Trophoblast cell (in vitro differentiated cells and primary cell): Measurements from ENCODE around the gene RBP5.
A peak's percentile ranks its signal among the peaks of the same experiment; 100 is the strongest.
"Not testable (repeated sequence)": the region's sequence is repeated elsewhere in the genome, so short reads cannot be mapped to it uniquely, and the experiment has no call there.

Experiments
- DNase-seq, 2 donors: peaks; one replicate each; pipeline ENCODE4 v3.0.0-alpha.2; 2016
- H2AFZ ChIP-seq: 2 replicates; pipeline ENCODE4 v1.6.1; 2013; ENCODE audit warnings: low read length, moderate library complexity, mild to moderate bottlenecking; ENCODE audit not compliant: insufficient read depth, poor library complexity
- H2AK5ac ChIP-seq: 2 replicates; pipeline ENCODE4 v1.6.1; 2013; ENCODE audit warnings: mild to moderate bottlenecking, low read length
- H2BK120ac ChIP-seq: 2 replicates; pipeline ENCODE4 v1.6.1; 2013; ENCODE audit warnings: low read length, mild to moderate bottlenecking, moderate library complexity; ENCODE audit not compliant: insufficient read depth, poor library complexity
- H2BK12ac ChIP-seq: 2 replicates; pipeline ENCODE4 v1.6.1; 2013; ENCODE audit warnings: mild to moderate bottlenecking, low read length, moderate library complexity
- H2BK5ac ChIP-seq: 2 replicates; pipeline ENCODE4 v1.6.1; 2013; ENCODE audit warnings: low read length, low read depth, moderate library complexity, mild to moderate bottlenecking; ENCODE audit not compliant: poor library complexity
- H3K14ac ChIP-seq: 2 replicates; pipeline ENCODE4 v1.6.1; 2013; ENCODE audit warnings: mild to moderate bottlenecking, low read length
- H3K18ac ChIP-seq: 2 replicates; pipeline ENCODE4 v1.6.1; 2013; ENCODE audit warnings: mild to moderate bottlenecking, low read length
- H3K23ac ChIP-seq: 2 replicates; pipeline ENCODE4 v1.6.1; 2013; ENCODE audit warnings: low read length
- H3K27ac ChIP-seq: 2 replicates; pipeline ENCODE4 v1.5.1; 2013; ENCODE audit warnings: low read depth, mild to moderate bottlenecking, inconsistent platforms, low read length, moderate library complexity
- H3K27me3 ChIP-seq: 2 replicates; pipeline ENCODE4 v1.6.1; 2013; ENCODE audit warnings: inconsistent platforms, mild to moderate bottlenecking, low read length, moderate library complexity; ENCODE audit not compliant: insufficient read depth
- H3K36me3 ChIP-seq, 2 experiments: 1 replicate in 1 of 2; 2 replicates in 1 of 2; pipeline ENCODE4 v1.6.1; 2013; ENCODE audit warnings: low read length in 2 of 2, mild to moderate bottlenecking in 2 of 2, moderate library complexity in 1 of 2; ENCODE audit not compliant: insufficient read depth in 2 of 2, control insufficient read depth in 1 of 2
- H3K4ac ChIP-seq: 2 replicates; pipeline ENCODE4 v1.6.1; 2013; ENCODE audit warnings: low read depth, mild to moderate bottlenecking, low read length, moderate library complexity
- H3K4me1 ChIP-seq, 2 experiments: 1 replicate in 1 of 2; 2 replicates in 1 of 2; pipeline ENCODE4 v1.6.1; 2013; ENCODE audit warnings: low read length in 2 of 2, mild to moderate bottlenecking in 2 of 2, moderate library complexity in 1 of 2; ENCODE audit not compliant: insufficient read depth in 2 of 2, control insufficient read depth in 1 of 2
- H3K4me2 ChIP-seq: 2 replicates; pipeline ENCODE4 v1.6.1; 2013; ENCODE audit warnings: inconsistent platforms, mild to moderate bottlenecking, low read length, moderate library complexity
- H3K4me3 ChIP-seq: 2 replicates; pipeline ENCODE4 v1.5.1; 2013; ENCODE audit warnings: mild to moderate bottlenecking, low read depth, low read length, inconsistent platforms
- H3K79me1 ChIP-seq: one replicate; pipeline ENCODE4 v1.6.1; 2013; ENCODE audit warnings: low read length
- H3K79me2 ChIP-seq: 2 replicates; pipeline ENCODE4 v1.6.1; 2013; ENCODE audit warnings: low read length, mild to moderate bottlenecking; ENCODE audit not compliant: control insufficient read depth, insufficient read depth, poor library complexity
- H3K9ac ChIP-seq: 2 replicates; pipeline ENCODE4 v1.6.1; 2013; ENCODE audit warnings: mild to moderate bottlenecking, low read length
- H3K9me3 ChIP-seq: 2 replicates; pipeline ENCODE4 v1.6.1; 2013; ENCODE audit warnings: low read depth, mild to moderate bottlenecking, control low read depth, inconsistent platforms, low read length; ENCODE audit not compliant: insufficient read depth
- H4K12ac ChIP-seq: 2 replicates; pipeline ENCODE4 v1.6.1; 2013; ENCODE audit warnings: low read depth, mild to moderate bottlenecking, low read length, moderate library complexity
- H4K8ac ChIP-seq: 2 replicates; pipeline ENCODE4 v1.6.1; 2013; ENCODE audit warnings: low read depth, mild to moderate bottlenecking, low read length, moderate library complexity
- H4K91ac ChIP-seq: one replicate; pipeline ENCODE4 v1.6.1; 2013; ENCODE audit warnings: low read depth, mild to moderate bottlenecking, low read length, moderate library complexity
- WGBS: extraction: QIAGEN DNeasy Blood & Tissue Kit; methylation state at CpG from one replicate; pipeline ENCODE4 v1.1.7; 2013; ENCODE audit warnings: missing lambda C conversion rate; ENCODE audit not compliant: insufficient read length, insufficient coverage; ENCODE audit errors: extremely low coverage; 5-methylcytosine and 5-hydroxymethylcytosine counted together

Gene RBP5

GRCh38 chr12:7107181-7107580, 21.5 kb downstream of the RBP5 start:
- not testable (repeated sequence) for H3K4me3 ChIP-seq, H3K4me2 ChIP-seq, H3K4ac ChIP-seq, H3K9ac ChIP-seq, H3K23ac ChIP-seq, H2BK120ac ChIP-seq, H2BK5ac ChIP-seq, H2BK12ac ChIP-seq, H3K18ac ChIP-seq, H3K4me1 ChIP-seq, H3K36me3 ChIP-seq, H4K91ac ChIP-seq, H4K12ac ChIP-seq, H4K8ac ChIP-seq, DNase-seq, H2AFZ ChIP-seq, H3K79me2 ChIP-seq, H2AK5ac ChIP-seq, H3K14ac ChIP-seq, H3K9me3 ChIP-seq, H3K27me3 ChIP-seq, H3K27ac ChIP-seq
- H3K79me1 ChIP-seq, result peaks cover 11% of the 10 kb centered on the region
- WGBS, result no CpG with 5 or more reads among the region's 5 CpGs

GRCh38 chr12:7106082-7106481, 22.6 kb downstream of the RBP5 start:
- H3K4ac ChIP-seq, result no peak overlapping the region

GRCh38 chr12:7103837-7104584, 24.7 kb downstream of the RBP5 start:
- H3K4me2 ChIP-seq, result no peak overlapping the region
- H4K12ac ChIP-seq, result no peak overlapping the region
- H3K23ac ChIP-seq, result no peak overlapping the region
- no peak overlapping the region for H3K4me3 ChIP-seq
- peaks cover 3% of the 10 kb centered on the region for H3K79me2 ChIP-seq
- H2AFZ ChIP-seq, result no peak overlapping the region
- no peak overlapping the region for H4K8ac ChIP-seq
- H3K4me1 ChIP-seq, result peaks cover 0 to 2% of the 10 kb centered on the region in 2 experiments
- no peak overlapping the region for H2BK120ac ChIP-seq
- no peak overlapping the region for H3K18ac ChIP-seq
- H2BK5ac ChIP-seq, result no peak overlapping the region
- H2AK5ac ChIP-seq, result no peak overlapping the region
- H3K27ac ChIP-seq, result no peak overlapping the region
- H3K27me3 ChIP-seq, result no peaks in the 10 kb centered on the region
- no peak overlapping the region for H3K14ac ChIP-seq
- H3K9me3 ChIP-seq, result no peaks in the 10 kb centered on the region
- H4K91ac ChIP-seq, result no peak overlapping the region
- no CpG with 5 or more reads among the region's 14 CpGs for WGBS
- H2BK12ac ChIP-seq, result no peak overlapping the region
- H3K9ac ChIP-seq, result no peak overlapping the region
- H3K36me3 ChIP-seq, result peaks cover 7 to 16% of the 10 kb centered on the region in 2 experiments
- peaks cover 11% of the 10 kb centered on the region for H3K79me1 ChIP-seq
- DNase-seq, result no peak
- H3K4ac ChIP-seq, result no peak overlapping the region

More at GRCh38 chr12:7106082-7106481, 22.6 kb downstream of the RBP5 start:
- Histone ChIP-seq H2BK12ac (no peak overlapping the region), H3K9ac (no peak overlapping the region), H2BK5ac (no peak overlapping the region), H3K36me3 (peaks cover 0 to 11% of the 10 kb centered on the region in 2 experiments), H3K27me3 (no peaks in the 10 kb centered on the region), H3K18ac (no peak overlapping the region), H2AFZ (no peak overlapping the region), H3K14ac (no peak overlapping the region), H3K4me2 (no peak overlapping the region), H4K8ac (no peak overlapping the region), H4K91ac (no peak overlapping the region), H3K9me3 (no peaks in the 10 kb centered on the region), H2AK5ac (no peak overlapping the region), H3K4me3 (no peak overlapping the region), H3K4me1 (peaks cover 0 to 2% of the 10 kb centered on the region in 2 experiments), H3K79me2 (peaks cover 3% of the 10 kb centered on the region), H4K12ac (no peak overlapping the region), H3K27ac (no peak overlapping the region), H3K79me1 (peaks cover 11% of the 10 kb centered on the region), H2BK120ac (no peak overlapping the region), H3K23ac (no peak overlapping the region)
- no CpG with 5 or more reads among the region's 1 CpG for WGBS
- DNase-seq, result no peak

GRCh38 chr12:7102582-7102981, 26.1 kb downstream of the RBP5 start:
- Histone ChIP-seq H3K4ac (no peak overlapping the region), H2BK5ac (no peak overlapping the region), H4K12ac (no peak overlapping the region), H3K79me2 (no peaks in the 10 kb centered on the region), H3K27me3 (no peaks in the 10 kb centered on the region), H3K23ac (no peak overlapping the region), H3K4me2 (no peak overlapping the region), H4K91ac (no peak overlapping the region), H3K14ac (no peak overlapping the region), H2AFZ (no peak overlapping the region), H3K18ac (no peak overlapping the region), H3K27ac (no peak overlapping the region), H3K36me3 (peaks cover 7 to 17% of the 10 kb centered on the region in 2 experiments), H3K4me1 (no peaks in the 10 kb centered on the region), H2AK5ac (no peak overlapping the region), H2BK12ac (no peak overlapping the region), H4K8ac (no peak overlapping the region), H3K9ac (peak overlapping the region; percentile 63), H3K79me1 (no peaks in the 10 kb centered on the region), H3K4me3 (no peak overlapping the region), H3K9me3 (no peaks in the 10 kb centered on the region), H2BK120ac (no peak overlapping the region)
- DNase-seq, result no peak
- WGBS, result no CpG with 5 or more reads among the region's 3 CpGs
